K562 (cell line): Measurements from ENCODE around the gene ZNF24. TPM values are rescaled to one million over a fixed set of nuclear protein-coding genes. Genes with fewer than 3 reads are reported as not detected.

Source experiments
- ATAC-seq: fragments of 200-7000 bp; cut with Tn5 transposase; 3 replicates; pipeline ENCODE4 v1.9.1; 2020; ENCODE audit warnings: moderate library complexity
- BruUV-seq: library from RNA; stranded (reverse); fragments of 400-500 nt; replicated peaks from 2 replicates; lab custom pipeline; 2021; lab: Mats Ljungman, UMichigan
- CTCF ChIA-PET: fragments of 300-600 bp; formaldehyde crosslinking; extraction: SDS; loops from one replicate; lab custom pipeline; 2021; ENCODE audit warnings: low intra/inter-chr PET ratio; lab: Yijun Ruan, JAX
- POLR2A ChIA-PET: fragments of 300-600, 350-650 bp; sonication (Branson Sonifier 250); formaldehyde crosslinking; extraction: SDS; loops from one replicate; lab custom pipeline; 2021; ENCODE audit warnings: antibody characterized with exemption, inconsistent platforms; lab: Yijun Ruan, JAX
- DNase-seq, 4 experiments: peaks; one replicate each; pipeline versions ENCODE4 v3.0.0 to v3.0.0-alpha.2; 2011 to 2018; ENCODE audit warnings: low spot score in 3 of 4, mixed read lengths in 3 of 4; ENCODE audit errors: extremely low read depth in 1 of 4
- FAIRE-seq: peaks from 2 replicates; lab custom pipeline; 2011; peaks lifted over from hg19 to GRCh38; lab: Jason Lieb, UNC
- H2AFZ ChIP-seq: 2 replicates; pipeline ENCODE4 v1.6.0; 2011; ENCODE audit warnings: low read depth, low read length, control low read depth, inconsistent platforms
- H3K27ac ChIP-seq: fragments of 200-600 bp; 3 replicates; pipeline ENCODE4 v1.8.0; 2011; ENCODE audit warnings: low read depth, mild to moderate bottlenecking, control low read depth, inconsistent platforms, low read length, moderate library complexity, mixed read lengths; ENCODE audit errors: extremely low read depth
- H3K27me3 ChIP-seq, 2 experiments: fragments of 300-600 bp in 1 of 2; 2 replicates in 1 of 2; 3 replicates in 1 of 2; pipeline versions ENCODE4 v1.6.0 to v1.8.0; 2011; ENCODE audit warnings: inconsistent platforms in 2 of 2, low read length in 2 of 2, mild to moderate bottlenecking in 1 of 2, mixed read lengths in 1 of 2, moderate library complexity in 1 of 2; ENCODE audit not compliant: control insufficient read depth in 2 of 2, insufficient read depth in 2 of 2
- H3K36me3 ChIP-seq: fragments of 300-600 bp; 3 replicates; pipeline ENCODE4 v1.8.0; 2011; ENCODE audit warnings: mild to moderate bottlenecking, low read length, inconsistent platforms; ENCODE audit not compliant: control insufficient read depth, insufficient read depth
- H3K4me1 ChIP-seq, 2 experiments: fragments of 200-600 bp in 1 of 2; replicated peaks in 1 of 2; 2 replicates in 1 of 2; 3 replicates in 1 of 2; pipeline versions ENCODE4 v1.5.1 to v1.8.0; 2011; ENCODE audit warnings: inconsistent platforms in 2 of 2, low read length in 2 of 2, mild to moderate bottlenecking in 1 of 2, mixed read lengths in 1 of 2, moderate library complexity in 1 of 2; ENCODE audit not compliant: control insufficient read depth in 2 of 2, insufficient read depth in 2 of 2
- H3K4me2 ChIP-seq: 2 replicates; pipeline ENCODE4 v1.6.1; 2011; ENCODE audit warnings: low read length, control low read depth, inconsistent platforms, mixed read lengths; ENCODE audit not compliant: insufficient read depth
- H3K4me3 ChIP-seq: fragments of 200-600 bp; sonication (generic), shearing (Covaris generic); 2 replicates; pipeline ENCODE4 v1.5.1; 2016; ENCODE audit warnings: control low read depth, inconsistent platforms
- H3K79me2 ChIP-seq: fragments of 200-600 bp; 3 replicates; pipeline ENCODE4 v1.8.0; 2011; ENCODE audit warnings: low read length, inconsistent platforms; ENCODE audit not compliant: control insufficient read depth, insufficient read depth
- H3K9ac ChIP-seq, 2 experiments: 2 replicates each; pipeline versions ENCODE4 v1.6.0 to v1.6.1; 2011; ENCODE audit warnings: low read depth in 2 of 2, low read length in 2 of 2, control low read depth in 1 of 2, inconsistent platforms in 1 of 2, mild to moderate bottlenecking in 1 of 2, mixed read lengths in 1 of 2; ENCODE audit not compliant: insufficient read depth in 1 of 2
- H3K9me1 ChIP-seq: one replicate; pipeline ENCODE4 v1.6.0; 2011; ENCODE audit warnings: inconsistent platforms, mild to moderate bottlenecking, low read length, moderate library complexity; ENCODE audit not compliant: control insufficient read depth, insufficient read depth
- H3K9me3 ChIP-seq: replicated peaks from 2 replicates; pipeline ENCODE4 v1.5.1; 2011; ENCODE audit warnings: low read depth, low read length, inconsistent platforms; ENCODE audit not compliant: control insufficient read depth, insufficient read depth
- H4K20me1 ChIP-seq: replicated peaks from 2 replicates; pipeline ENCODE4 v1.6.1; 2011; ENCODE audit warnings: low read length, inconsistent platforms, mixed read lengths; ENCODE audit not compliant: control insufficient read depth, insufficient read depth
- CBX1 ChIP-seq: sonication (generic); IDR thresholded peaks from 2 replicates; pipeline ENCODE4 v1.6.1; 2016; ENCODE audit warnings: antibody characterized with exemption, low read depth, mild to moderate bottlenecking
- CBX3 ChIP-seq, 2 experiments: IDR thresholded peaks; 1 replicate in 1 of 2; 2 replicates in 1 of 2; pipeline ENCODE4 v1.6.1; 2012; ENCODE audit warnings: inconsistent platforms in 2 of 2, low read length in 2 of 2, borderline replicate concordance in 1 of 2, control low read depth in 1 of 2
- CTCF ChIP-seq, 3 experiments: IDR thresholded peaks in 2 of 3; conservative IDR thresholded peaks in 1 of 3; 2 replicates each; pipeline ENCODE4 v1.5.1; 2011 to 2012; ENCODE audit warnings: low read length in 3 of 3, mild to moderate bottlenecking in 3 of 3, control low read depth in 2 of 3, improper control_type of control experiment in 1 of 3, inconsistent platforms in 1 of 3, low read depth in 1 of 3, mixed read lengths in 1 of 3, moderate library complexity in 1 of 3; ENCODE audit not compliant: insufficient read depth in 2 of 3
- NRF1 ChIP-seq, 2 experiments: fragments of 450-650 bp; IDR thresholded peaks in 1 of 2; conservative IDR thresholded peaks in 1 of 2; 2 replicates each; pipeline ENCODE4 v1.6.1; 2014; ENCODE audit warnings: mild to moderate bottlenecking in 2 of 2
- SIRT6 ChIP-seq: IDR thresholded peaks from one replicate; pipeline ENCODE4 v1.6.1; 2012; ENCODE audit warnings: low read depth, mild to moderate bottlenecking, control low read depth, inconsistent platforms, low read length, moderate library complexity
- ZFP36 ChIP-seq: fragments of 150-350 bp; IDR thresholded peaks from 2 replicates; pipeline ENCODE4 v1.6.1; 2018; ENCODE audit warnings: low read length, low read depth; ENCODE audit not compliant: partially characterized antibody
- ZNF23 ChIP-seq: fragments of 250-450 bp; sonication (Bioruptor Pico); IDR thresholded peaks from 2 replicates; pipeline ENCODE4 v1.4.0; 2020; ENCODE audit warnings: mild to moderate bottlenecking
- ZNF280A ChIP-seq: fragments of 450-650 bp; IDR thresholded peaks from 2 replicates; pipeline ENCODE4 v1.6.1; 2018; ENCODE audit warnings: mild to moderate bottlenecking, low read depth; ENCODE audit not compliant: partially characterized antibody
- ZNF449 ChIP-seq: fragments of 250-450 bp; sonication (Bioruptor Pico); IDR thresholded peaks from 2 replicates; pipeline ENCODE4 v1.8.0; 2022; ENCODE audit warnings: moderate library complexity, mild to moderate bottlenecking, inconsistent platforms
- WGBS: fragments of 100-300 bp; shearing (Covaris generic); methylation state at CpG from one replicate; pipeline ENCODE4 v1.1.6; 2016; ENCODE audit warnings: low coverage, mixed read lengths; ENCODE audit not compliant: insufficient coverage; ENCODE audit errors: missing lambda C conversion rate; 5-methylcytosine and 5-hydroxymethylcytosine counted together
- in situ Hi-C: fragments of 300-500 bp; cut with MboI; formaldehyde crosslinking; loops from 4 replicates; pipeline ENCODE4 v1.15.0; 2018; ENCODE audit warnings: inconsistent platforms, mixed read lengths
- intact Hi-C: fragments of 100-400 bp; cut with micrococcal nuclease; formaldehyde crosslinking; loops from 2 replicates; pipeline ENCODE4 v1.14.2; 2022
- polyA plus RNA-seq, 8 experiments: library from polyadenylated mRNA; depleted of rRNA in 4 of 8; stranded (reverse) in 5 of 8; unstranded in 3 of 8; fragments of >200 nt; fragmentation: Nextera tagmentation in 2 of 8; fragmentation: Illumina TruSeq in 1 of 8; extraction: Ambion mirVana in 2 of 8; extraction: Trizol in 1 of 8; gene quantifications; 2 replicates each; pipeline versions ENCODE4 v1.2.1 to v1.2.3, GENCODE V29; 2011 to 2014; ENCODE audit warnings: inconsistent platforms in 1 of 8, missing spikeins in 1 of 8
- total RNA-seq, 7 experiments: library from RNA; depleted of rRNA in 6 of 7; stranded (reverse); fragments of >200 nt in 6 of 7; fragmentation: Illumina TruSeq in 2 of 7; extraction: Trizol in 2 of 7; gene quantifications; 2 replicates each; pipeline versions ENCODE4 v1.2.1 to v1.2.3, GENCODE V29; 2011 to 2021; ENCODE audit warnings: low replicate concordance in 1 of 7

ZNF24 gene
- total and polyA plus RNA-seq, 9 of the 15 experiments (the other 6 are each of a cell fraction or from before 2014, with no cell fraction given), result 35.7 to 72.8 (median 54.1) TPM

- H4K20me1 ChIP-seq, result no peaks in the 10 kb centered on the region
- no TSS peak for BruUV-seq
- ChIA-PET POLR2A (no interaction called here), CTCF (interaction anchor here (0.5 kb wide), 1 partner anchor 625 kb away, joined by 3 read pairs; no protein-coding TSS in a partner anchor)
- no peak overlapping the region for H3K4me2 ChIP-seq
- no peak overlapping the region for H3K9ac ChIP-seq
- in situ Hi-C loops (no loop called here), intact Hi-C loops (no loop called here)
- H3K36me3 ChIP-seq, result no peaks in the 10 kb centered on the region
- no peaks in the 10 kb centered on the region; a peak in 1 of 5 replicates for H3K4me1 ChIP-seq
- H2AFZ ChIP-seq, result no peak overlapping the region
- no peaks in the 10 kb centered on the region; the same call in 1 of the 2 replicates for H3K9me3 ChIP-seq
- no peak for FAIRE-seq
- no peaks in the 10 kb centered on the region for H3K9me1 ChIP-seq
- H3K27ac ChIP-seq, result no peak overlapping the region
- H3K4me3 ChIP-seq, result no peak overlapping the region
- H3K27me3 ChIP-seq, result no peaks in the 10 kb centered on the region
- no peaks in the 10 kb centered on the region for H3K79me2 ChIP-seq
- ATAC-seq, result peak; percentile 56; the same call in 2 of the 3 replicates
- TF ChIP-seq NRF1 (conservative IDR thresholded peaks at IDR 0.05 in 1 of 2, IDR thresholded peaks at IDR 0.05 in 1 of 2), result no peak
- TF ChIP-seq CTCF (IDR thresholded peaks at IDR 0.05 in 2 of 3, conservative IDR thresholded peaks at IDR 0.05 in 1 of 3; ENCODE audit: insufficient read depth in 2 of 3, low read depth in 1 of 3, low read length in 3 of 3), result 0 out of 6 replicates have a peak, but pooled peaks of 1 of the 3 experiments have one; percentile 7
- TF ChIP-seq, all 486 proteins: peak for 1
- no peak for DNase-seq
These were observed 8.6 kb upstream of the ZNF24 start for GRCh38 chr18:35352778-35353177.

- ChIA-PET CTCF (no interaction called here), POLR2A (interaction anchor here (1.3 kb wide), 1 partner anchor 343 kb away, joined by 3 read pairs; no protein-coding TSS in a partner anchor)
- Histone ChIP-seq H3K36me3 (no peaks in the 10 kb centered on the region), H3K4me3 (no peak overlapping the region), H3K4me2 (no peak overlapping the region), H4K20me1 (no peaks in the 10 kb centered on the region), H3K4me1 (no peaks in the 10 kb centered on the region), H3K27me3 (no peaks in the 10 kb centered on the region), H3K9ac (no peak overlapping the region), H3K9me1 (no peaks in the 10 kb centered on the region), H3K79me2 (no peaks in the 10 kb centered on the region), H3K27ac (no peak overlapping the region), H2AFZ (no peak overlapping the region), H3K9me3 (no peaks in the 10 kb centered on the region; the same call in 1 of the 2 replicates)
- DNase-seq (no peak), ATAC-seq (no peak), FAIRE-seq (no peak)
- intact Hi-C loops, result no loop called here
- WGBS, result 9% methylated on average over 2 of the region's 2 CpGs
- in situ Hi-C loops, result no loop called here
- BruUV-seq, result no TSS peak
- peak in 1 of 2 experiments; percentile 69; a peak in 1 of 3 replicates for TF ChIP-seq CBX3 (IDR thresholded peaks at IDR 0.05; ENCODE audit: borderline replicate concordance in 1 of 2, low read length in 2 of 2)
- no peak for TF ChIP-seq ZNF449 (CRISPR knock-in tag)
- TF ChIP-seq ZNF280A, result peak; percentile 58
- no peak for TF ChIP-seq SIRT6
- no peak for TF ChIP-seq ZNF23
- peak; percentile 96 for TF ChIP-seq ZFP36
- peak; percentile 47; the same call in 1 of the 2 replicates for TF ChIP-seq CBX1
These were observed 8.1 kb upstream of the ZNF24 start for GRCh38 chr18:35352283-35352682.
